Measurements from ENCODE around the gene SH3TC1.

The SH3TC1 gene

GRCh38 chr4:8273450-8273849 lies 74.4 kb downstream of the SH3TC1 start:
- TF ChIP-seq EZH2phosphoT487 (IDR thresholded peaks at IDR 0.05; ENCODE audit: low read depth): no peak
- TF ChIP-seq CTCF (IDR thresholded peaks at IDR 0.05; ENCODE audit: low read depth, low read length): no peak
- no peaks in the 10 kb centered on the region for H3K9me3 ChIP-seq (ENCODE audit: insufficient read depth, low read length)
- no peak overlapping the region for H3K4me2 ChIP-seq (ENCODE audit: low read length)
- H3K4me3 ChIP-seq (ENCODE audit: low read length): no peak overlapping the region
- H2AFZ ChIP-seq (ENCODE audit: low read depth, low read length): no peak overlapping the region
- no peaks in the 10 kb centered on the region for H3K79me2 ChIP-seq (ENCODE audit: low read length)
- H3K27me3 ChIP-seq (ENCODE audit: low read depth, low read length): no peaks in the 10 kb centered on the region
- no peaks in the 10 kb centered on the region for H4K20me1 ChIP-seq (ENCODE audit: insufficient read depth, low read length)
- H3K36me3 ChIP-seq (replicated peaks; ENCODE audit: low read depth, low read length): no peaks in the 10 kb centered on the region
- H3K27ac ChIP-seq (ENCODE audit: low read length): no peak overlapping the region
- no peak overlapping the region for H3K9ac ChIP-seq (ENCODE audit: low read length)
- H3K4me1 ChIP-seq (ENCODE audit: low read length): no peaks in the 10 kb centered on the region

- H3K9ac ChIP-seq (ENCODE audit: low read length): no peak overlapping the region
- TF ChIP-seq CTCF (IDR thresholded peaks at IDR 0.05; ENCODE audit: low read depth, low read length) (no peak), EZH2phosphoT487 (IDR thresholded peaks at IDR 0.05; ENCODE audit: low read depth) (no peak)
- no peaks in the 10 kb centered on the region for H3K9me3 ChIP-seq (ENCODE audit: insufficient read depth, low read length)
- no peaks in the 10 kb centered on the region for H3K4me1 ChIP-seq (ENCODE audit: low read length)
- H3K79me2 ChIP-seq (ENCODE audit: low read length): no peaks in the 10 kb centered on the region
- no peaks in the 10 kb centered on the region for H3K36me3 ChIP-seq (replicated peaks; ENCODE audit: low read depth, low read length)
- no peak overlapping the region for H2AFZ ChIP-seq (ENCODE audit: low read depth, low read length)
- H3K27me3 ChIP-seq (ENCODE audit: low read depth, low read length): no peaks in the 10 kb centered on the region
- H4K20me1 ChIP-seq (ENCODE audit: insufficient read depth, low read length): no peaks in the 10 kb centered on the region
- H3K27ac ChIP-seq (ENCODE audit: low read length): no peak overlapping the region
- H3K4me2 ChIP-seq (ENCODE audit: low read length): no peak overlapping the region
- H3K4me3 ChIP-seq (ENCODE audit: low read length): no peak overlapping the region
These were observed 75.1 kb downstream of the SH3TC1 start for GRCh38 chr4:8274066-8274652.

- H4K20me1 ChIP-seq (ENCODE audit: insufficient read depth, low read length): no peaks in the 10 kb centered on the region
- no peak overlapping the region for H3K9ac ChIP-seq (ENCODE audit: low read length)
- H3K4me3 ChIP-seq (ENCODE audit: low read length): no peak overlapping the region
- H3K79me2 ChIP-seq (ENCODE audit: low read length): no peaks in the 10 kb centered on the region
- H3K9me3 ChIP-seq (ENCODE audit: insufficient read depth, low read length): no peaks in the 10 kb centered on the region
- H3K36me3 ChIP-seq (replicated peaks; ENCODE audit: low read depth, low read length): no peaks in the 10 kb centered on the region
- no peak overlapping the region for H2AFZ ChIP-seq (ENCODE audit: low read depth, low read length)
- TF ChIP-seq CTCF (IDR thresholded peaks at IDR 0.05; ENCODE audit: low read depth, low read length) (no peak), EZH2phosphoT487 (IDR thresholded peaks at IDR 0.05; ENCODE audit: low read depth) (no peak)
- H3K27ac ChIP-seq (ENCODE audit: low read length): no peak overlapping the region
- H3K27me3 ChIP-seq (ENCODE audit: low read depth, low read length): no peaks in the 10 kb centered on the region
- no peaks in the 10 kb centered on the region for H3K4me1 ChIP-seq (ENCODE audit: low read length)
- no peak overlapping the region for H3K4me2 ChIP-seq (ENCODE audit: low read length)
These were observed 75.9 kb downstream of the SH3TC1 start for GRCh38 chr4:8274765-8275547.

GRCh38 chr4:8275548-8275910 lies 76.4 kb downstream of the SH3TC1 start:
- no peak for TF ChIP-seq CTCF (IDR thresholded peaks at IDR 0.05; ENCODE audit: low read depth, low read length)
- TF ChIP-seq EZH2phosphoT487 (IDR thresholded peaks at IDR 0.05; ENCODE audit: low read depth): no peak
- H3K4me3 ChIP-seq (ENCODE audit: low read length): no peak overlapping the region
- H4K20me1 ChIP-seq (ENCODE audit: insufficient read depth, low read length): no peaks in the 10 kb centered on the region
- H3K79me2 ChIP-seq (ENCODE audit: low read length): no peaks in the 10 kb centered on the region
- no peak overlapping the region for H3K9ac ChIP-seq (ENCODE audit: low read length)
- no peak overlapping the region for H3K27ac ChIP-seq (ENCODE audit: low read length)
- H3K4me2 ChIP-seq (ENCODE audit: low read length): no peak overlapping the region
- H3K9me3 ChIP-seq (ENCODE audit: insufficient read depth, low read length): no peaks in the 10 kb centered on the region
- H3K27me3 ChIP-seq (ENCODE audit: low read depth, low read length): no peaks in the 10 kb centered on the region
- H3K36me3 ChIP-seq (replicated peaks; ENCODE audit: low read depth, low read length): no peaks in the 10 kb centered on the region
- no peak overlapping the region for H2AFZ ChIP-seq (ENCODE audit: low read depth, low read length)
- no peaks in the 10 kb centered on the region for H3K4me1 ChIP-seq (ENCODE audit: low read length)
